Measurements from ENCODE around the gene SLC17A2. TPM values are rescaled to one million over a fixed set of nuclear protein-coding genes. Genes with fewer than 3 reads are reported as not detected.

The SLC17A2 gene
- total and polyA plus RNA-seq, 2 of the 8 experiments (the other 6 are each of a cell fraction or from before 2014, with no cell fraction given): not detected

DNA sequence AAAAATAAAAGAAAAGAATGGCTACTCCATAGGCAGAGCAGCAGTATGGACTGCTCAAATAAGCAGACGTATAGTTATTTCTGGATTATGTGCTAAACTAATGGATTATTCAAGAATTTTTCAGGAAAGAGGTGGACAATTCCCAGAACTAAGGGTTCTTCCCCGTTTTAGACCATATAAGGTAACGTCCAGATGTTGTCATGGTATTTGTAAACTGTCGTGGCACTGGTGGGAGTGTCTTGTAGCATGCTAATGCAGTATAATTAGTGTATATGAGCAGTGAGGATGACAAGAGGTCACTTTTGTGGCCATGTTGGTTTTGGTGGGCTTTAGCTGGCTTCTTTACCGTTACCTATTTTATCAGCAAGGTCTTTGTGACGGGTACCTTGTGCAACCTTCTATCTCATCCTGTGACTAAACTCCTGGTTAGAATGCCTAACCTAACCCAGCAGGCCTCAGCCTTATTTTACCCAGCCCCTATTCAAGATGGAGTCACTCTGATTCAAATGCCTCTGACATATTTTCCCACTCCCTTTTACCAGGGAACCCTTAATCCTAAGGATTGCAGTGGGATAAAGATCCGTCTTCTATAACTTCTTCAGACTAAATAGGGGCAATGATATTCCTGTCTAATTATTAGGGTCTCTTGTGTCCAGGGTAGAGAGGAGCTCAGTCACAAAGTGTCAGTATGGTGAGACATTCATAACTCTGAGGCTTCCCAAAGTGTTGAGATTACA is 21.0 kb upstream of the SLC17A2 start:
- H4K20me1 ChIP-seq (replicated peaks in 1 of 2; ENCODE audit: control insufficient read depth in 1 of 2, insufficient read depth in 2 of 2, low read length in 2 of 2): no peaks in the 10 kb centered on the region
- no peaks in the 10 kb centered on the region for H3K23me2 ChIP-seq (ENCODE audit: low read depth, low read length)
- ChIA-PET POLR2A (ENCODE audit: partially characterized antibody) (no interaction called here), CTCF (ENCODE audit: partially characterized antibody) (interaction anchor here (0.6 kb wide), 1 partner anchor 341 kb away, joined by 5 read pairs; no protein-coding TSS in a partner anchor)
- no peaks in the 10 kb centered on the region for H3K79me2 ChIP-seq (ENCODE audit: control insufficient read depth in 1 of 2, insufficient read depth in 2 of 2, low read length in 2 of 2)
- no peaks in the 10 kb centered on the region for H3K4me1 ChIP-seq (replicated peaks in 1 of 4; ENCODE audit: control insufficient read depth in 3 of 4, insufficient read depth in 4 of 4, low read length in 3 of 4)
- H3K4me2 ChIP-seq (ENCODE audit: insufficient read depth in 1 of 2, low read depth in 2 of 2, low read length in 2 of 2): no peak overlapping the region
- H2BK20ac ChIP-seq (ENCODE audit: low read length): no peak overlapping the region
- no peaks in the 10 kb centered on the region for H3K9me3 ChIP-seq (ENCODE audit: insufficient read depth in 2 of 2, low read depth in 1 of 2, low read length in 1 of 2)
- no peak overlapping the region for H3K23ac ChIP-seq (ENCODE audit: insufficient read length)
- H2BK15ac ChIP-seq (ENCODE audit: low read length): no peak overlapping the region
- DNase-seq (ENCODE audit: low read depth in 1 of 2, low spot score in 2 of 2): no peak
- TF ChIP-seq EZH2 (IDR thresholded peaks at IDR 0.05; ENCODE audit: low read depth, low read length, severe bottlenecking) (no peak), SIRT6 (IDR thresholded peaks at IDR 0.05; ENCODE audit: low read length) (no peak), ZNF274 (IDR thresholded peaks at IDR 0.05; ENCODE audit: borderline replicate concordance, extremely low read depth, low read length) (no peak), SP4 (IDR thresholded peaks at IDR 0.05; ENCODE audit: low read length) (no peak)
- TF ChIP-seq, protein P1, sequence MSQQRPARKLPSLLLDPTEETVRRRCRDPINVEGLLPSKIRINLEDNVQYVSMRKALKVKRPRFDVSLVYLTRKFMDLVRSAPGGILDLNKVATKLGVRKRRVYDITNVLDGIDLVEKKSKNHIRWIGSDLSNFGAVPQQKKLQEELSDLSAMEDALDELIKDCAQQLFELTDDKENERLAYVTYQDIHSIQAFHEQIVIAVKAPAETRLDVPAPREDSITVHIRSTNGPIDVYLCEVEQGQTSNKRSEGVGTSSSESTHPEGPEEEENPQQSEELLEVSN (IDR thresholded peaks at IDR 0.05): no peak
- H3K4me3 ChIP-seq (ENCODE audit: extremely low read depth in 1 of 4, insufficient read depth in 2 of 4, low read depth in 3 of 4, low read length in 4 of 4): no peak overlapping the region
- H3K14ac ChIP-seq (ENCODE audit: insufficient read length): no peak overlapping the region
- H4K5ac ChIP-seq (ENCODE audit: insufficient read length, low read depth, low read length): no peak overlapping the region
- no peak overlapping the region for H3K9ac ChIP-seq (replicated peaks in 1 of 4; ENCODE audit: extremely low read depth in 1 of 4, low read depth in 3 of 4, low read length in 3 of 4)
- H2BK5ac ChIP-seq (ENCODE audit: low read depth, low read length): no peak overlapping the region
- no peak overlapping the region for H2AFZ ChIP-seq (ENCODE audit: low read length)
- no peaks in the 10 kb centered on the region for H3K36me3 ChIP-seq (ENCODE audit: control insufficient read depth in 2 of 4, insufficient read depth in 4 of 4, low read length in 3 of 4)
- H2BK12ac ChIP-seq (ENCODE audit: low read depth, low read length): no peak overlapping the region
- H3K18ac ChIP-seq (ENCODE audit: extremely low read depth, low read length): no peak overlapping the region
- WGBS, 2 experiments (ENCODE audit: extremely low coverage in 1 of 2, insufficient coverage in 1 of 2, insufficient read length in 1 of 2, insufficient replicate concordance in 2 of 2, low coverage in 1 of 2, low lambda C conversion rate in 2 of 2, missing lambda C conversion rate in 1 of 2): 87% methylated on average over 7 of the region's 7 CpGs; no CpG with 5 or more reads in 1 of the 2 experiments
- no peaks in the 10 kb centered on the region for H3K79me1 ChIP-seq (ENCODE audit: low read depth, low read length)
- H2AK5ac ChIP-seq (ENCODE audit: low read depth, low read length): no peak overlapping the region
- H4K91ac ChIP-seq (replicated peaks; ENCODE audit: insufficient read length, low read length): no peak overlapping the region
- no peak overlapping the region for H2BK120ac ChIP-seq (replicated peaks; ENCODE audit: low read depth, low read length)
- H3K56ac ChIP-seq (replicated peaks; ENCODE audit: insufficient read length, low read depth, low read length): no peak overlapping the region
- H4K8ac ChIP-seq (ENCODE audit: extremely low read depth, insufficient read depth, low read length): no peak overlapping the region
- no peak overlapping the region for H3K27ac ChIP-seq (ENCODE audit: low read depth, low read length)
- H3K27me3 ChIP-seq (replicated peaks in 1 of 4; ENCODE audit: control insufficient read depth in 3 of 4, extremely low read depth in 1 of 4, insufficient read depth in 3 of 4, low read length in 3 of 4): no peaks in the 10 kb centered on the region
- no peak for FAIRE-seq
- H3K4ac ChIP-seq (replicated peaks; ENCODE audit: insufficient read length, low read depth, low read length): no peak overlapping the region

Data from H1 (cell line).